Transverse colon (tissue), 3 donors: ENCODE data around the gene ADAM12.

Source experiments
- CTCF ChIP-seq, 5 experiments: fragments of 200-600 bp in 3 of 5; fragments of 450-650 bp in 2 of 5; sonication (generic) in 3 of 5; IDR thresholded peaks; 1 replicate in 2 of 5; 2 replicates in 3 of 5; pipeline ENCODE4 v1.5.1; 2016 to 2017; ENCODE audit warnings: antibody characterized with exemption in 5 of 5, inconsistent platforms in 3 of 5, mild to moderate bottlenecking in 2 of 5, moderate library complexity in 1 of 5
- EP300 ChIP-seq: sonication (generic); formaldehyde crosslinking; IDR thresholded peaks from one replicate; pipeline ENCODE4 v1.6.1; 2017; ENCODE audit warnings: antibody characterized with exemption, low read depth

GRCh38 chr10:126321440-126321839, 66.8 kb downstream of the ADAM12 start:
- no peak for TF ChIP-seq CTCF (IDR thresholded peaks at IDR 0.05)
- no peak for TF ChIP-seq EP300
